Activated naive CD8-positive, alpha-beta T cell treated with anti-CD3 and anti-CD28 coated beads, Interleukin-2, amount 50 U/mL, for 16 hours (primary cell): ENCODE data around the gene TMEM171.

Experiments
- DNase-seq: peaks from one replicate; pipeline ENCODE4 v3.0.0-alpha.2; 2020; ENCODE audit warnings: low read depth, low spot score

The TMEM171 gene

GRCh38 chr5:73151766-73152410, 31.5 kb downstream of the TMEM171 start:
- DNase-seq = no peak

- DNase-seq = no peak
These were observed 32.3 kb downstream of the TMEM171 start for GRCh38 chr5:73152411-73153388.

GRCh38 chr5:73153513-73153912, 33.1 kb downstream of the TMEM171 start:
- DNase-seq = no peak

GRCh38 chr5:73154208-73155006, 34.0 kb downstream of the TMEM171 start:
- no peak for DNase-seq

- DNase-seq = no peak
These were observed 35.2 kb downstream of the TMEM171 start for GRCh38 chr5:73155271-73156222.

- DNase-seq = no peak
These were observed 37.3 kb downstream of the TMEM171 start for GRCh38 chr5:73157414-73158303.

- DNase-seq = no peak
These were observed 37.9 kb downstream of the TMEM171 start for GRCh38 chr5:73158313-73158712.

- DNase-seq = peak; percentile 61
These were observed 39.9 kb downstream of the TMEM171 start for GRCh38 chr5:73160239-73160671.

- no peak for DNase-seq
These were observed 50.1 kb downstream of the TMEM171 start for GRCh38 chr5:73170522-73170921.

GRCh38 chr5:73171495-73171894, 51.1 kb downstream of the TMEM171 start:
- no peak for DNase-seq

GRCh38 chr5:73172951-73173350, 52.6 kb downstream of the TMEM171 start, which contains the start of gene TMEM174:
TMEM174 (plus strand) TSS chr5:73173193; CDS start chr5:73173244, 51 bp downstream.
- no peak for DNase-seq

- no peak for DNase-seq
These were observed 53.9 kb downstream of the TMEM171 start for GRCh38 chr5:73174100-73174815.

- DNase-seq = no peak
These were observed 55.9 kb downstream of the TMEM171 start for GRCh38 chr5:73176250-73176649.

GRCh38 chr5:73178265-73178664, 57.9 kb downstream of the TMEM171 start:
- no peak for DNase-seq

GRCh38 chr5:73179730-73180129, 59.4 kb downstream of the TMEM171 start:
- no peak for DNase-seq

- DNase-seq = no peak
These were observed 60.2 kb downstream of the TMEM171 start for GRCh38 chr5:73180566-73180965.
